HG02840 (cell line): Measurements from ENCODE around the gene ALDH9A1.
"Not testable (repeated sequence)": the region's sequence is repeated elsewhere in the genome, so short reads cannot be mapped to it uniquely, and the experiment has no call there.

Source experiments
- ATAC-seq: cut with Tn5 transposase; IDR thresholded peaks from one replicate; pipeline ENCODE4 v1.9.1; 2021; ENCODE audit warnings: mild to moderate bottlenecking, moderate library complexity, moderate number of reproducible peaks; ENCODE audit not compliant: unreplicated experiment, low FRiP score

ALDH9A1 gene

GRCh38 chr1:165697881-165698760 lies at the start of gene ALDH9A1:
TSS of gene ALDH9A1 (minus strand) at chr1:165698562. CDS start at chr1:165698558, 4 bp downstream.
- peak; percentile 91 for ATAC-seq

- no peak for ATAC-seq
Observed at GRCh38 chr1:165747632-165748447, 49.5 kb upstream of the ALDH9A1 start.

DNA sequence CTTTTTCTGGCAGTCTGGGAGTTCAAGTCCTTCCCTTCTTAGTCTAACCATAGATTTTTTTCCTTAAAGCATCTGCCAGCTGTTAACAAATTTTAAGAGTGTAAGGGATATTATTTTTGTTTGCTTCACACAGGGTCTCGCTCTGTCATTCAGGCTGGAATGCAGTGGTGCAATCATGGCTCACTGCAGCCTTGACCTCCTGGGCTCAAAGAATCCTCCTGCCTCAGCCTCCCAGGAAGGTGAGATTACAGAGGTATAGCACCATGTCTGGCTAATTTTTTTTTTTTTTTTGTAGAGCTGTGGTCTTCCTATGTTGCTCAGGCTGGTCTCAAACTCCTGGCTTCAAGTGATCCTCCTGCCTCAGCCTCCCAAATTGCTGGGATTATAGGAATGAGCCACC lies 46.6 kb upstream of the ALDH9A1 start:
- ATAC-seq: not testable (repeated sequence)

DNA sequence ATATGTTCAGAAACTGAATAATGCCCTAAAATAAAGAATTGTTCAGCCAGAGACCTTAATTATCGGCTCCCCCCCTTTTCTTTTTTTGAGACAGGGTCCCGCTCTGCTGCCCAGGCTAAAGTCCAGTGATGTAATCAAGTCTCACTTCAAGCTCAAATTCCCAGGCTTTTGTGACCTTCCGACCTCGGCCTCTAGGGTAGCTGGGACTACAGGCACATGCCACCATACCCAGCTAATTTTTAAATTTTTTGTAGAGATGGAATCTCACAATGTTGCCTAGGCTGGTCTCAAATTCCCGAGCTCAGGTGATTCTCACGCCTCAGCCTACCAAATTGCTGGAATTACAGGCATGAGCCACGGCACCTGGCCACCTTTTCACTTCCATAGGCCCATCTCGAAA lies 43.8 kb upstream of the ALDH9A1 start:
- no peak for ATAC-seq

DNA sequence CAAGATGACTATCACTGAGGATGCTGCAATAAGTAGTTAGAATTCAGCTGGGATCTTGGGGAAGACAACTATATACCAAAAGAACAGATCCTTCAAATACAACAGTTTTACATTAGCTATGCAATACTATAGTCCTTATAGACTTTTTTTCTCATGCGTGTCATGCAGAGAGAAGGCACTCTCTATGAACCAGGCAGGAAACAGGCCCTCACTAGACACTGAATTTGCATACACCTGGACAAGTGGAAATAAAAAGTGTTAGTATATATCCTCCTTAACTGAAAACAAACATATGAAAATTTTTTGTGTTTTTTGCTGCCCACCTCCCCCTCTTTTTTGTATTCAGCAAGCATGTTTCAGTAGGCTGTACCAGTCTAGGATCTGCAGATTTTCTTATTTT lies 40.4 kb upstream of the ALDH9A1 start:
- peak; percentile 85 for ATAC-seq

DNA sequence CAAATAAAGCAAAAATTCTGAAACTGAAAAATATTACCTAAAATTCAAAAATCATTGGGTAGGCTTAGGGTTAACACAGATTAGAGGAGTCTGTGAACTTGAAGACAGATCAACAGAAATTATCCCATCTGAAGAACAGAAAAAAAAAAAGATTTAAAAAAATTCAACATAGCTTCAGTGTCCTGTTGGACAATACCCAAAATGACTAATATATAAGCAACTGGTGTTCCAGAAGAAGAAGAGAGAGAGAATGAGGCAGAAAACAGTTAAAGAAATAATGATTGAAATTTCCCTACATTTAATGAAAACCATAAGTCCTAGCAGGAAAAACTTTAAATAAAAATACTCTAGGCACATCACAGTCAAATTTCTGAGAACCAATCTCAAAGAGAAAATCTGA lies 38.8 kb upstream of the ALDH9A1 start:
- no peak for ATAC-seq

GRCh38 chr1:165734906-165735305 lies 36.5 kb upstream of the ALDH9A1 start:
- ATAC-seq: no peak

DNA sequence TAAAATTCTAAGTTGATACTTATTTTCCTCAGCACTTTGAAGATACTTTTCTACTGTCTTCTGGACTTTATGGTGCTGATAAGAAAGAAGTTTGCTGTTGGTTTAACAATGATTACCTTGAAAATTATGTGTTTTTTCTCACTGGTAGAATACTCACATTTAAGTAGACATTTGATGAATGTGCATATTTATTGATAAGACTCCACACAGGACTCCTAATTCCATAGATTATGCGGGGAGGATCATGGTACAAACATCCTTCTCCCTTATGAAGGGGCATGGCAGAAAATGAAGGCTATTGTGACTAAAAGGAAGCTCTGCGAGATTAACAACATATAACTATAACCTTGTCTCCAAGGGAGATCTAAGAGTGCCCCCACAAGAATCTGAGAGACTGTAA lies 28.5 kb upstream of the ALDH9A1 start:
- ATAC-seq: no peak

DNA sequence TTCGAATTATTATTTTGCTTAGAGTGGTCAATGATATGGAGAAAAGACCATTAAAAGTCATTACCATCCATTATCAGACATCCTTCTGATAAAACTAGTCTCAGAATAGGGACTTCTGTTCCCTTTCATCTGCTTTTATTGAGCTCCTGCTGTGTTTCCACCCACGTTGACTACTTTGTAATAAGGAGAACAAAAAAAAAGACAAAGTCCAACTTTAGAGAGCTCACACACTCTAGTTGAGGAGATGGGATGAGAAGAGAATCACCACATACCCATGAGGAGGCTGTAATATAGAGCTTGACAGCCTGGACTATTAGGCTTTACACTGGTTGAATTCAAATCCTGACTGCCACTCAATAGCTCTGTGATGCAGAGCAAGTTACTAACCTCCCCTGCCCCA lies 27.8 kb upstream of the ALDH9A1 start:
- no peak for ATAC-seq

DNA sequence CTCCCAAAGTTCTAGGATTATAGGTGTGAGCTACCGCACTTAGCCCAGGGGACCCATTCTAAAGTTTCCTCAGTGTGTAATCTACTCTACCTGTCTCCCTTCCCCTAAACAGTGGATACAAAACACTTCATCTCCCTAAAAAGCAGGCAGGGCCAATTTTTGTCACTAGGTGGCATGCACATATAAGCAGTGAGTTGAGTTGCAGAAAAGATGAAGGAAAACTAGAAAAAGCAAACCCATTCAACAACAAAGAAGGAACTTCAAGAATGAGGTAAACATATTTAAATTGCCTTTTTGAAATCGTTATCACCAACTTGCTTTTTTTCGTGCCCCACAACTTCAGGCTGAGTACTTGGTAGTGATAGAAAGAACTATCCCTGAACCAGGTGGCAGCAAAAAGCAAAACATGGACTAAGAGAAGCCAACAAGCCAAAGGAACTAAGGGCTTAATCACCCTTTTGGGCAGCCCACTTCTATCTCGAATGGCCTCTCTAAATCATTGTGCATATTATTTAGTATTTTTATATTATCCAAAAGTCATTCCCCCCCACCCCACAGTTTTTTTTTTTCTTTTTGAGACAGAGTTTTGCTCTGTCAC lies 19.7 kb upstream of the ALDH9A1 start:
- ATAC-seq: no peak

DNA sequence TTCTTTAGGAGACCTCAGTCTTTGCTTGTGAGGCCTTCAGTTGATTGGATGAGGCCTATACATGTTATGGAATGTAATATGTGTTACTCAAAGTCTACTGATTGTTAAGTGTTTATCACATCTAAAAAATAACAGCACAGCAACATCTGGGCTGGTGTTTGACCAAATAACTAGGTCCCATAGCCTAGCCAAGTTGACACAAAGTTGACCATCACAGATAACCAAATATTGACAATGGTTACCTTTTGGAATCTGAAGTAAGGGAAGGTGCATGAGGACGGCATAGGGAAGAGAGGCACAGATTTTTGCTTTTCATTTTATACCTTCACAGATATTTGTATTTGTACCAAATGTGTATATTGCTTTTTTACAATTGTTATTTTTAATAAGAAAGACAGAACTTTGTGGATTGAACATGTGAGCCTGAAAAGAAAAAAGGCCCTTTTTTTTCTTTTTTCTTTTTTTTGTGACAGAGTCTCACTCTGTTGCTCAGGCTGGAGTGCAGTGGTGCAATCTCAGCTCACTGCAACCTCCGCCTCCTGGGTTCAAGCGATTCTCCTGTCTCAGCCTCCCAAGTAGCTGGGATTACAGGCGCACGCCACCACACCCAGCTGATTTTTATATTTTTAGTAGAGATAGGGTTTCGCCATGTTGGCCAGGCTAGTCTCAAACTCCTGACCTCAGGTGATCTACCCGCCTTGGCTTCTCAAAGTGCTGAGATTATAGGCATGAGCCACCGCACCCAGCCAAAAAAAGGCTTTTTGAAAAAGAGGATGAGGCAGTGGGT lies 18.1 kb upstream of the ALDH9A1 start:
- not testable (repeated sequence) for ATAC-seq

DNA sequence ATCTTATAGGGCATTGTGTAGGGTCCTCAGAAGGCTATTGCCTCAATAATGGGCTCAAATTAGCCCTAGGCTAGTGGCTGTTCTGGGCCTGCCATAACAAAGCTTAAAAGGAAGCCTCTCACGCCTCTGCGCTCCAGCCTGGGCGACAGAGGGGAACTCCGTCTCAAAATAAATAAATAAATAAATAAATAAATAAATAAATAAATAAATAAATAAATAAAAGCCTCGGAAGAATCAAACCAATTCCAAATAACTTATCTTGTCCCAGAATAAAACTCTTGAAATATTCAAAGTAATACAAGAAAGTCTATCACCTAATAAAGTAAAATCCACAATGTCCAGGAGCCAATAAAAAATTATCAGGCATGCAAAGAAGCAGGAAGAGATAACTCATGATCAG lies 14.4 kb upstream of the ALDH9A1 start:
- no peak for ATAC-seq

GRCh38 chr1:165707984-165708706 lies 9.8 kb upstream of the ALDH9A1 start:
- no peak for ATAC-seq

DNA sequence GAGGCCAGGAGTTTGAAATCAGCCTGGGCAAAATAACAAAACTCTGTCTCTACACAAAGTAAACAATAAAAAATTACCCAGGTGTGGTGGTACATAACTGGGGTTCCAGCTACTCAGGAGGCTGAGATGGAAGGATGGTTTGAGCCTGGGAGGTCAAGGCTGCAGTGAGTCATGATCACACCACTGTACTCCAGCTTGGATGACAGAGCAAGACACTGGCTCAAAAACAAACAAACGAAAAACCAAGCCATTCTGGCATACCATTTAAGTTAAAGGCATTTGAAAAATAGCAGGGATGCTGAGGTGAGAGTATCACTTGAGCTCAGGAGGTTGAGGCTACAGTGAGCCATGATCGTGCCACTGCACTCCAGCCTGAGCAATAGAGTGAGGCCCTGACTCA lies 5.3 kb upstream of the ALDH9A1 start:
- no peak for ATAC-seq

DNA sequence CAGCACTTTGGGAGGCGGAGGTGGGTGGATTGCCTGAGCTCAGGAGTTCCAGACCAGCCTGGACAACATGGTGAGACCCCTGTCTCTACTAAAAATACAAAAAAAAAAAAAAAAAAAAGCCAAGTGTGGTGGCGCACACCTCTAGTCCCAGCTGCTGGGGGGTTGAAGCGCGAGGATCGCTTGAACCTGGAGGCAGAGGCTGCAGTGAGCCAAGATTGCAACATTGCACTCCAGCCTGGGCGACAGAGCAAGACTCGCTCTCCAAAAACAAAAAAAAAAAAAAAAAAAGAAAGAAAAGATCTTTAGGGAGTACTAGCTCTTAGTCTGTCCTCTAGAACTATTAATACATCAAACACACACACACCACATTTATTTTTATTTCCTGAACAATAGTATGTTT lies 3.6 kb upstream of the ALDH9A1 start:
- not testable (repeated sequence) for ATAC-seq

DNA sequence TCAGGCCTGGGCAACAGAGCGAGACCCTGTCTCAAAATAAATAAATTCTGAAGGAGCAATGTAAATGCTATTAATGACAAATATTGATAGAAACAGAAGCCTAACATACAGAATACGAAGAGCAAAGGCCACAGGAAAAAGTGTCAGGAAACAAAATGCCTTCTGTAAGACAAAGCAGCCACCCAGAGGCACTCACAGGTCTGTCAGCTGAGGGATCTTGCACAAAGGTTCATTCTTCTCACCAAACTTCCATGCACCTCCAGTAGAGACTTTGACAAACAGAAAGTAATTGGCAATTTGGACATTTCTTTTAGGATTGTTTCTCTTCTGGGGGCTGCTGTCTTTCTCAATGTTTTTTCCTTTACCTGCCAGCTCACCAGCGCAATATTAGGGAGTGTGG lies 1.2 kb upstream of the ALDH9A1 start:
- ATAC-seq: no peak

DNA sequence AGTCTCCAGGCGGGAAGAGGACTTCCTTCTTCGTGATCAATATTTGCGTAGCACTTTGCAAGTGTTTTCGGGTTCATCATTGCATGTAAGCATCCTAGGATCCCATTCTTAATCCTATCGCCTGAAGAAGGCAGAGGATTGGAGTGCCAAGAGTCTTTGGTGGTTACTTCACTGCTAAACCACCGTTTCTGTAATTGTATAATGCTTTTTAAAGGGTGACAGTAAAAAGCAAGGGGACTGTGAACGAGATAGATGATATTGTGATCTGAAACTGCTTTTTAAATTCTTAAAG lies 345 bp upstream of the ALDH9A1 start:
- ATAC-seq: no peak

DNA sequence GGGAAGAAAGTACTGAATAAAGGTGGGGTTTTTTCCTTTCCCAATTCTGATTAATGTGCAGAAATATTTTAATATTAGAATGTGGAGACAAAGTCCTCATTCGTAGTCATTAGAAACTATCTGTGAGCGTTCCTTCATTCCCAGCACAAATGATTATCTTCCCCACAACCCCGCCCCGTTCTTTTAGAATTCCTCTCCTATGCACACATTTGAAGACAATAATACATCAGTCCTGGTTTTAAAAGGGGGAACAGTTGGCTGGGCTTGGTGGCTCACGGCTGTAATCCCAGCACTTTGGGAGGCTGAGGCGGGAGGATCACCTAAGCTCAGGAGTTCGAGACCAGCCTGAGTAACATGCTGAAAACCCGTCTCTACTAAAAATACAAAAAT lies 876 bp downstream of the ALDH9A1 start:
- no peak for ATAC-seq

DNA sequence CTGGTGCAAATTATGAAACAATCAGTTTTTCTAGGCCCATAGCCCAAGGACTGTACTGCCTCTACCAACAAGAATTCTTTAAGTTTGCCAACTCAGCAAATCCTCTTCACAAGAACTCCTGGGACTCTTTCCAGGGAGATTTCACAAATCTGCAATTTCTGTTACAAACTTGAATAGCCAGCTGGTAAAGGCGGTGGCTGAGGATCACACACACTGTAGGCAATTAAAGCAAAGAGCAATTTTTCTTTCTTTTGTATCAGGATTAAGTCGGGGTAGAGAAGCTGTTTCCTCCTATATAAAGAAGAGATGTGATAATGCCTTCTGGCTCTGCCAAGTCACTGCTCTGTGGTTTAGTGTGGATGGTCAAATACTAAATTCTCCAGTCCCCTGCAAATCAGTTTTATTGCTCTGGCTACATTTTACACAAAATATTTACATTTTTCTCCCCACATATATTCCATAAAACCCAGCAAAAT lies 1.7 kb downstream of the ALDH9A1 start:
- ATAC-seq: no peak

DNA sequence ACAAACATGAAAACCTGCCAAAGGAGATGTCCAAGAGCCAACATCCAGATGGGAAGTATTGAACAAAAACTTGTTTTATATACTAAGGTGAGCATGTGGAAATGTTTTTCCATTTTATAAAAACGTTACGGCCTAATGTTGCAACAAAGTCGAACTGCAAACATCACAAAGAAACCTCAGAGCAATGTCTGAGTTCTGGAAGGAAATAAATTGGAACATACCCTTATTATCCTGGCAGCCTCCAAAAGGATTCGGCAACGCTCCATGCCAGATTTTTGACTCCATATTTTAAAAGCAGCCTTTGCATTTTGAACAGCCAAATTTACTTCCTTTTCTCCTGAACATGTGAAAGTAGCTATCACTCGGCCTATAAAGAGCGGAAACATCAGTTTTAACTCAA lies 3.3 kb downstream of the ALDH9A1 start:
- ATAC-seq: no peak
